HG03039 (cell line): ENCODE measurements around the gene ZNF793.

Experiments
- ATAC-seq: cut with Tn5 transposase; IDR thresholded peaks from one replicate; pipeline ENCODE4 v1.9.1; 2021; ENCODE audit warnings: mild to moderate bottlenecking, moderate library complexity; ENCODE audit not compliant: unreplicated experiment

Gene ZNF793

DNA sequence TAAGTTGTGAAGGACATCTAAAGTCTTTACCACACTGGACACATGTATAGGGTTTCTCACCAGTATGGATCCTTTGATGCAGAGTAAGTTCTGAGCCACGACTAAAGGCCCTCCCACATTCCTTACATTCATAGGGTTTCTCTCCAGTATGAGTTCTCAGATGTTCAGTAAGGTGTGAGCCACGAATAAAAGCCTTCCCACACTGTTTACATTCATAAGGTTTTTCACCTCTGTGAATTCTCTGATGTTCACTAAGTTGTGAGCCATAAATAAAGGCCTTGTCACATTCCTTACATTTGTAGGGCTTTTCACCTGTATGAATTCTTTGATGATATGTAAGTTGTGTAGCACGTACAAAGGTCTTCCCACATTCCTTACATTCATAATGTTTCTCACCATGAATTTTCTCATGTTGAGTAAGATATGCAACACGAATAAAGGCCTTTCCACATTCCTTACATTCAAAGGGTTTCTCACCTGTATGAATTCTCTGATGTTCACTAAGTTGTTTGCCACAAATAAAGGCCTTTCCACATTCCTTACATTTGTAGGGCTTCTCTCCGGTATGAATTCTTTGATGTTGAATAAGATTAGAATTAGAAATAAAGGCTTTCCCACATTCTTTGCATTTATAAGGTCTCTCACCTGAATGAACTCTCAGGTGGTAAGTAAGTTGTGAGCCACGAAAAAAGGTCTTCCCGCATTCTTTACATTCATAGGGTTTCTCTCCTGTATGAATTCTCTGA lies 58.1 kb downstream of the ZNF793 start:
- ATAC-seq: no peak

DNA sequence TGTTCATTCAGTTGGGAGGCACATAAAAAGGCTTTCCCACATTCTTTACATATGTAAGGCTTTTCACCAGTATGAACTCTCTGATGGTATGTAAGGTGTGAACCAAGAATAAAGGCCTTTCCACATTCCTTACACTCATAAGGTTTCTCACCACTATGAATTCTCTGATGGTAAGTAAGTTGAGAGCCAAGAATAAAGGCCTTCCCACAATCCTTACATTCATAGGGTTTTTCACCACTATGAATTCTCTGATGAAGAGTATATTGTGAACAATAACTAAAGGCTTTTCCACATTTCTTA lies 58.6 kb downstream of the ZNF793 start:
- ATAC-seq: no peak

DNA sequence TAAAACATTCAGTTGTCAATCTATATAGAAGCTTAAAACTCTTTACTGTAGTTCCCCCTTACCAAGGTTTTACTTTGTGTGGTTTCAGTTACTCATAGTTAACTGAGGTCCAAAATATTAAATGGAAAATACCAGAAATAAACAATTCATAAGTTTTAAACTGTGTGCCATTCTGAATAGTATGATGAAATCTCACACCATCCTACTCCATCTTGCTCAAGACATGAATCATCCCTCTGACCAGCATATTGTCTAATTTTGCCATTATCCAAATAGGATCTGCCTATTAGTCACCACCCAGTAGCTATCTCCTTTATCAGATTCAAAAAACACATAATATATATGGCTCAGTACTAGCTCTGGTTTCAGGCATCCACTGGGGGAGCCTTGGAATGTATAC lies 65.5 kb downstream of the ZNF793 start:
- ATAC-seq: no peak

DNA sequence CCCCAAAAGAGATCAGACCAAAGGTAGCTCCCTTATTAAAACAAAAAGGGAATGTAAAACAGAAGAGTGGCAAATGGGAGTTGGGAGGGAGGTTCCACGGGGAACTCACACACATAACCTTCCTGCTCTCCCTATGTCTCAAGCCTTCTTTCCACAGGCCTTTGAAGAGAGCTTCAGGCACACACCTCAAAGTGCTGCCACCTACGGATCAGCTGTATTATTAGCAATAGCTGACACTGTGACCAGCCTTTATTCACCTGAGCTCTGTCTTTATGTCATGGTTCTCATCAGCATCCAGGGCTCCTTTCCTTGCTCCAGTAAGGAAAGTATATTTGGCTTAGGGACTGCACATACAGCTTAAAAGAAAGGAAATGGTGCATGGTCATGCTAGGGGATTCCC lies 76.6 kb downstream of the ZNF793 start:
- no peak for ATAC-seq
